PC-9 (cell line): Measurements from ENCODE around the gene CDRT15. TPM values are rescaled to one million over a fixed set of nuclear protein-coding genes. Genes with fewer than 3 reads are reported as not detected.

Experiments used
- BruUV-seq: library from RNA; stranded (reverse); fragments of 400-500 nt; replicated peaks from 2 replicates; lab custom pipeline; 2021; lab: Mats Ljungman, UMichigan
- CTCF ChIA-PET: fragments of 300-600 bp; sonication (Branson Sonifier 250); formaldehyde crosslinking; loops from one replicate; lab custom pipeline; 2022; ENCODE audit warnings: antibody characterized with exemption; lab: Charles Lee
- POLR2A ChIA-PET: fragments of 300-600 bp; sonication (Branson Sonifier 250); formaldehyde crosslinking; loops from one replicate; lab custom pipeline; 2022; ENCODE audit warnings: antibody characterized with exemption; ENCODE audit not compliant: unreplicated experiment; lab: Charles Lee
- DNase-seq, 2 experiments: peaks; one replicate each; pipeline versions ENCODE4 v3.0.0 to v3.0.0-alpha.2; 2015 to 2022; ENCODE audit warnings: mixed read lengths in 1 of 2
- H2AFZ ChIP-seq: fragments of 200-600 bp; sonication (generic); 2 replicates; pipeline ENCODE4 v1.8.1; 2017; ENCODE audit warnings: antibody characterized with exemption
- H3F3A ChIP-seq: fragments of 200-600 bp; sonication (generic); 2 replicates; pipeline ENCODE4 v1.8.1; 2017; ENCODE audit warnings: antibody characterized with exemption, mild to moderate bottlenecking, low read depth; ENCODE audit not compliant: insufficient read depth
- H3K27ac ChIP-seq: fragments of 200-600 bp; sonication (generic); 2 replicates; pipeline ENCODE4 v1.6.1; 2016; ENCODE audit warnings: mixed run types
- H3K27me3 ChIP-seq: fragments of 200-600 bp; sonication (generic); 2 replicates; pipeline ENCODE4 v1.6.1; 2016; ENCODE audit warnings: low read depth, mixed run types; ENCODE audit not compliant: insufficient read depth
- H3K36me3 ChIP-seq: fragments of 200-600 bp; sonication (generic); 2 replicates; pipeline ENCODE4 v1.6.1; 2016; ENCODE audit warnings: low read depth, mixed run types
- H3K4me1 ChIP-seq: fragments of 200-600 bp; sonication (generic); replicated peaks from 2 replicates; pipeline ENCODE4 v1.6.1; 2016; ENCODE audit warnings: mixed run types; ENCODE audit not compliant: insufficient read depth
- H3K4me2 ChIP-seq: fragments of 200-600 bp; sonication (generic); 2 replicates; pipeline ENCODE4 v1.6.1; 2017; ENCODE audit warnings: mixed run types
- H3K4me3 ChIP-seq: fragments of 200-600 bp; sonication (generic); 2 replicates; pipeline ENCODE4 v1.6.1; 2016; ENCODE audit warnings: mixed run types
- H3K79me2 ChIP-seq: fragments of 200-600 bp; sonication (generic); 2 replicates; pipeline ENCODE4 v1.6.1; 2017; ENCODE audit warnings: low read depth, mixed run types
- H3K9me2 ChIP-seq: fragments of 200-600 bp; sonication (generic); 2 replicates; pipeline ENCODE4 v1.8.1; 2017; ENCODE audit warnings: mild to moderate bottlenecking; ENCODE audit not compliant: insufficient read depth
- H3K9me3 ChIP-seq: fragments of 200-600 bp; sonication (generic); 2 replicates; pipeline ENCODE4 v1.8.1; 2016; ENCODE audit warnings: low read depth; ENCODE audit not compliant: insufficient read depth
- H4K20me1 ChIP-seq: fragments of 200-600 bp; sonication (generic); 2 replicates; pipeline ENCODE4 v1.8.1; 2017; ENCODE audit not compliant: insufficient read depth
- CTCF ChIP-seq: fragments of 200-600 bp; sonication (generic); conservative IDR thresholded peaks from 2 replicates; pipeline ENCODE4 v1.6.1; 2017; ENCODE audit warnings: mixed run types, antibody characterized with exemption, mild to moderate bottlenecking, moderate library complexity
- EZH2 ChIP-seq: fragments of 200-600 bp; sonication (generic); IDR thresholded peaks from 2 replicates; pipeline ENCODE4 v1.8.0; 2017; ENCODE audit warnings: antibody characterized with exemption, low read depth
- intact Hi-C: fragments of 100-400 bp; cut with micrococcal nuclease; formaldehyde crosslinking; loops from one replicate; pipeline ENCODE4 v1.10.0; 2022; ENCODE audit not compliant: unreplicated experiment
- total RNA-seq: library from RNA; stranded (reverse); gene quantifications from 2 replicates; pipeline ENCODE4 v1.2.3, GENCODE V29; 2021

The CDRT15 gene
- total RNA-seq, 1 experiment from 2014 or later: not detected

- Histone ChIP-seq H3K9me3 (no peaks in the 10 kb centered on the region), H2AFZ (no peak overlapping the region), H3K27ac (no peak overlapping the region), H3F3A (no peaks in the 10 kb centered on the region), H4K20me1 (no peaks in the 10 kb centered on the region), H3K4me3 (no peak overlapping the region), H3K36me3 (no peaks in the 10 kb centered on the region), H3K4me1 (no peaks in the 10 kb centered on the region), H3K9me2 (no peaks in the 10 kb centered on the region), H3K79me2 (no peaks in the 10 kb centered on the region), H3K4me2 (no peak overlapping the region), H3K27me3 (peaks cover 12% of the 10 kb centered on the region)
- no TSS peak for BruUV-seq
- intact Hi-C loops: no loop called here
- no peak for TF ChIP-seq CTCF
- TF ChIP-seq EZH2: no peak
- DNase-seq: no peak
- ChIA-PET POLR2A (no interaction called here), CTCF (no interaction called here)
Measured at GRCh38 chr17:14276535-14277250, 40.0 kb upstream of the CDRT15 start.

- BruUV-seq: no TSS peak
- Histone ChIP-seq H3K9me3 (no peaks in the 10 kb centered on the region), H4K20me1 (no peaks in the 10 kb centered on the region), H2AFZ (no peak overlapping the region), H3K36me3 (no peaks in the 10 kb centered on the region), H3K27me3 (no peaks in the 10 kb centered on the region), H3F3A (no peaks in the 10 kb centered on the region), H3K79me2 (no peaks in the 10 kb centered on the region), H3K4me1 (no peaks in the 10 kb centered on the region), H3K27ac (no peak overlapping the region), H3K4me3 (no peak overlapping the region), H3K9me2 (no peaks in the 10 kb centered on the region), H3K4me2 (no peak overlapping the region)
- ChIA-PET CTCF (no interaction called here), POLR2A (interaction anchor here (0.6 kb wide), 1 partner anchor 195 kb away, joined by 4 read pairs; no protein-coding TSS in a partner anchor)
- TF ChIP-seq CTCF (no peak), EZH2 (no peak)
- DNase-seq: no peak
- intact Hi-C loops: no loop called here
Measured at GRCh38 chr17:14270508-14270907, 33.8 kb upstream of the CDRT15 start.

- TF ChIP-seq EZH2 (no peak), CTCF (no peak)
- ChIA-PET POLR2A (no interaction called here), CTCF (no interaction called here)
- no peaks in the 10 kb centered on the region for H3K9me3 ChIP-seq
- intact Hi-C loops: no loop called here
- BruUV-seq: no TSS peak
- DNase-seq: no peak
- H3K27me3 ChIP-seq: no peaks in the 10 kb centered on the region
- H3F3A ChIP-seq: no peaks in the 10 kb centered on the region
- H3K4me1 ChIP-seq: no peaks in the 10 kb centered on the region
- no peak overlapping the region for H2AFZ ChIP-seq
- no peak overlapping the region for H3K27ac ChIP-seq
- no peaks in the 10 kb centered on the region for H3K36me3 ChIP-seq
- no peaks in the 10 kb centered on the region for H3K9me2 ChIP-seq
- no peaks in the 10 kb centered on the region for H3K79me2 ChIP-seq
- no peak overlapping the region for H3K4me2 ChIP-seq
- H4K20me1 ChIP-seq: no peaks in the 10 kb centered on the region
- no peak overlapping the region for H3K4me3 ChIP-seq
Measured at GRCh38 chr17:14269473-14269872, 32.8 kb upstream of the CDRT15 start.
